ENCODE results near the gene COPS7A. TPM values are rescaled to one million over a fixed set of nuclear protein-coding genes. Genes with fewer than 3 reads are reported as not detected.
A peak's percentile ranks its signal among the peaks of the same experiment; 100 is the strongest.

The COPS7A gene
- polyA plus RNA-seq, 3 donors = 70.1 to 77.1 (median 72.3) TPM

- no peak overlapping the region for H2AFZ ChIP-seq (ENCODE audit: insufficient read depth, low read depth, low read length, poor library complexity, severe bottlenecking)
- no peak for TF ChIP-seq CTCF (IDR thresholded peaks at IDR 0.05)
- no peak overlapping the region for H3K4me2 ChIP-seq (replicated peaks; ENCODE audit: extremely low read depth, low read length, poor library complexity, severe bottlenecking)
- H3K27ac ChIP-seq (ENCODE audit: low read depth in 1 of 2, low read length in 2 of 2) = no peak overlapping the region
- WGBS (ENCODE audit: insufficient coverage) = 67% methylated on average over 3 of the region's 10 CpGs
- intact Hi-C loops (cut with micrococcal nuclease) = no loop called here
- peaks cover 0 to 2% (median 0%) of the 10 kb centered on the region in 7 donors for H3K9me3 Mint-ChIP-seq
- H3K36me3 ChIP-seq (replicated peaks in 1 of 2; ENCODE audit: control insufficient read depth in 1 of 2, insufficient read depth in 2 of 2, low read length in 2 of 2) = no peaks in the 10 kb centered on the region
- H3K4me3 Mint-ChIP-seq = no peak overlapping the region
- H3K4me3 ChIP-seq (replicated peaks in 1 of 3; ENCODE audit: low read depth in 2 of 3, low read length in 3 of 3) = no peak overlapping the region
- H3K9ac ChIP-seq (ENCODE audit: insufficient read depth, low read length, poor library complexity, severe bottlenecking) = no peak overlapping the region
- H3K36me3 Mint-ChIP-seq = no peaks in the 10 kb centered on the region
- H3K27me3 Mint-ChIP-seq (ENCODE audit: low read depth in 3 of 3) = peaks cover 4 to 12% (median 6%) of the 10 kb centered on the region in 3 donors
- no peaks in the 10 kb centered on the region for H3K4me1 ChIP-seq (ENCODE audit: control insufficient read depth in 1 of 2, insufficient read depth in 2 of 2, low read length in 2 of 2)
- H3K27me3 ChIP-seq (ENCODE audit: control insufficient read depth in 2 of 2, insufficient read depth in 2 of 2, low read length in 2 of 2) = no peaks in the 10 kb centered on the region
- no peaks in the 10 kb centered on the region for H3K4me1 Mint-ChIP-seq
- H3K27ac Mint-ChIP-seq = no peak overlapping the region
- DNase-seq = no peak
- H3K79me2 ChIP-seq (ENCODE audit: insufficient read depth, low read length) = no peaks in the 10 kb centered on the region
- H4K20me1 ChIP-seq (ENCODE audit: insufficient read depth, low read length) = no peaks in the 10 kb centered on the region
- no peaks in the 10 kb centered on the region for H3K9me3 ChIP-seq (replicated peaks in 1 of 2; ENCODE audit: control insufficient read depth in 1 of 2, insufficient read depth in 1 of 2, low read length in 2 of 2)
Measured at GRCh38 chr12:6716874-6717437, 6.9 kb upstream of the COPS7A start.

- peaks cover 0 to 3% (median 1%) of the 10 kb centered on the region in 3 donors for H3K27me3 Mint-ChIP-seq (ENCODE audit: low read depth in 3 of 3)
- Histone ChIP-seq H3K27ac (ENCODE audit: low read depth in 1 of 2, low read length in 2 of 2) (no peak overlapping the region), H4K20me1 (ENCODE audit: insufficient read depth, low read length) (peaks cover 5% of the 10 kb centered on the region), H2AFZ (ENCODE audit: insufficient read depth, low read depth, low read length, poor library complexity, severe bottlenecking) (no peak overlapping the region), H3K4me1 (ENCODE audit: control insufficient read depth in 1 of 2, insufficient read depth in 2 of 2, low read length in 2 of 2) (peaks cover 14 to 17% of the 10 kb centered on the region in 2 donors), H3K4me3 (replicated peaks in 1 of 3; ENCODE audit: low read depth in 2 of 3, low read length in 3 of 3) (peak overlapping the region in 1 of 3 experiments; percentile 85), H3K9me3 (replicated peaks in 1 of 2; ENCODE audit: control insufficient read depth in 1 of 2, insufficient read depth in 1 of 2, low read length in 2 of 2) (no peaks in the 10 kb centered on the region), H3K9ac (ENCODE audit: insufficient read depth, low read length, poor library complexity, severe bottlenecking) (no peak overlapping the region), H3K36me3 (replicated peaks in 1 of 2; ENCODE audit: control insufficient read depth in 1 of 2, insufficient read depth in 2 of 2, low read length in 2 of 2) (peaks cover 7 to 18% of the 10 kb centered on the region in 2 donors), H3K79me2 (ENCODE audit: insufficient read depth, low read length) (peaks cover 19% of the 10 kb centered on the region), H3K4me2 (replicated peaks; ENCODE audit: extremely low read depth, low read length, poor library complexity, severe bottlenecking) (peak overlapping the region; percentile 93), H3K27me3 (ENCODE audit: control insufficient read depth in 2 of 2, insufficient read depth in 2 of 2, low read length in 2 of 2) (no peaks in the 10 kb centered on the region)
- H3K36me3 Mint-ChIP-seq = peaks cover 16 to 22% of the 10 kb centered on the region in 2 donors
- H3K27ac Mint-ChIP-seq = no peak overlapping the region
- intact Hi-C loops (cut with micrococcal nuclease) = loop anchor here in 1 of 2 donors (10.0 kb wide), 1 partner anchor 58 kb away; the partner anchor contains the start of gene ING4
- H3K4me1 Mint-ChIP-seq = peaks cover 18% of the 10 kb centered on the region
- H3K9me3 Mint-ChIP-seq = peaks cover 0 to 2% (median 0%) of the 10 kb centered on the region in 7 donors
- DNase-seq = no peak
- no peak for TF ChIP-seq CTCF (IDR thresholded peaks at IDR 0.05)
- peak overlapping the region in 1 of 2 donors; percentile 8 for H3K4me3 Mint-ChIP-seq
- no CpG with 5 or more reads among the region's 3 CpGs for WGBS (ENCODE audit: insufficient coverage)
Measured at GRCh38 chr12:6722863-6723262, 983 bp upstream of the COPS7A start.

All from CD14-positive monocyte (primary cell).